HEK293 (cell line): ENCODE data around the gene PDGFA.

Source experiments
- AEBP2 ChIP-seq: fragments of 450-650 bp; formaldehyde crosslinking; IDR thresholded peaks from 2 replicates; pipeline ENCODE4 v1.5.1; 2016; ENCODE audit warnings: missing biosample characterization, missing genetic modification characterization, borderline replicate concordance
- ATF2 ChIP-seq: fragments of 450-650 bp; formaldehyde crosslinking; IDR thresholded peaks from 2 replicates; pipeline ENCODE4 v1.5.1; 2016; ENCODE audit warnings: missing biosample characterization, missing genetic modification characterization, low read depth
- BCL11A ChIP-seq: fragments of 450-650 bp; formaldehyde crosslinking; IDR thresholded peaks from 2 replicates; pipeline ENCODE4 v1.5.1; 2016; ENCODE audit warnings: low read depth, missing biosample characterization, missing genetic modification characterization
- BCL6B ChIP-seq: fragments of 450-650 bp; formaldehyde crosslinking; IDR thresholded peaks from 2 replicates; pipeline ENCODE4 v1.5.1; 2017; ENCODE audit warnings: missing biosample characterization, missing genetic modification characterization
- MYNN ChIP-seq: fragments of 450-650 bp; formaldehyde crosslinking; IDR thresholded peaks from 2 replicates; pipeline ENCODE4 v1.5.1; 2016; ENCODE audit warnings: missing biosample characterization, missing genetic modification characterization, borderline replicate concordance
- PRDM1 ChIP-seq: fragments of 450-650 bp; formaldehyde crosslinking; IDR thresholded peaks from 2 replicates; pipeline ENCODE4; 2016; ENCODE audit warnings: missing biosample characterization, missing genetic modification characterization
- PRDM2 ChIP-seq: fragments of 450-650 bp; formaldehyde crosslinking; IDR thresholded peaks from 2 replicates; pipeline ENCODE4 v1.5.1; 2016; ENCODE audit warnings: missing biosample characterization, missing genetic modification characterization, borderline replicate concordance
- ZBTB48 ChIP-seq: fragments of 450-650 bp; formaldehyde crosslinking; IDR thresholded peaks from 2 replicates; pipeline ENCODE4 v1.5.1; 2016; ENCODE audit warnings: missing biosample characterization, missing genetic modification characterization
- ZNF175 ChIP-seq: fragments of 450-650 bp; formaldehyde crosslinking; IDR thresholded peaks from 2 replicates; pipeline ENCODE4 v1.5.1; 2016; ENCODE audit warnings: missing biosample characterization, missing genetic modification characterization
- ZNF266 ChIP-seq: fragments of 450-650 bp; formaldehyde crosslinking; IDR thresholded peaks from 2 replicates; pipeline ENCODE4 v1.5.1; 2016; ENCODE audit warnings: missing biosample characterization, missing genetic modification characterization, low read depth
- ZNF280D ChIP-seq: fragments of 450-650 bp; formaldehyde crosslinking; IDR thresholded peaks from 2 replicates; pipeline ENCODE4 v1.5.1; 2016; ENCODE audit warnings: missing biosample characterization, missing genetic modification characterization
- ZNF302 ChIP-seq: fragments of 450-650 bp; formaldehyde crosslinking; IDR thresholded peaks from 2 replicates; pipeline ENCODE4 v1.5.1; 2016; ENCODE audit warnings: missing biosample characterization, missing genetic modification characterization, low read depth
- ZNF324 ChIP-seq: fragments of 450-650 bp; formaldehyde crosslinking; IDR thresholded peaks from 2 replicates; pipeline ENCODE4 v1.5.1; 2016; ENCODE audit warnings: missing biosample characterization, missing genetic modification characterization
- ZNF335 ChIP-seq: fragments of 450-650 bp; formaldehyde crosslinking; conservative IDR thresholded peaks from 2 replicates; pipeline ENCODE4 v1.5.1; 2016; ENCODE audit warnings: missing biosample characterization, missing genetic modification characterization
- ZNF510 ChIP-seq: fragments of 450-650 bp; formaldehyde crosslinking; IDR thresholded peaks from 2 replicates; pipeline ENCODE4 v1.5.1; 2018; ENCODE audit warnings: mild to moderate bottlenecking, missing genetic modification characterization, missing biosample characterization; ENCODE audit not compliant: insufficient replicate concordance
- ZNF555 ChIP-seq: fragments of 450-650 bp; formaldehyde crosslinking; conservative IDR thresholded peaks from 2 replicates; pipeline ENCODE4 v1.5.1; 2017; ENCODE audit warnings: missing biosample characterization, mild to moderate bottlenecking, missing genetic modification characterization, inconsistent platforms
- ZNF658 ChIP-seq: fragments of 450-650 bp; formaldehyde crosslinking; IDR thresholded peaks from 2 replicates; pipeline ENCODE4; 2016; ENCODE audit warnings: missing biosample characterization, missing genetic modification characterization
- ZNF664 ChIP-seq: fragments of 450-650 bp; formaldehyde crosslinking; IDR thresholded peaks from 2 replicates; pipeline ENCODE4 v1.5.1; 2016; ENCODE audit warnings: missing biosample characterization, missing genetic modification characterization
- ZNF670 ChIP-seq: fragments of 450-650 bp; formaldehyde crosslinking; IDR thresholded peaks from 2 replicates; pipeline ENCODE4 v1.5.1; 2016; ENCODE audit warnings: missing biosample characterization, missing genetic modification characterization, low read depth
- ZNF704 ChIP-seq: fragments of 450-650 bp; formaldehyde crosslinking; IDR thresholded peaks from 2 replicates; pipeline ENCODE4 v1.5.1; 2016; ENCODE audit warnings: missing biosample characterization, missing genetic modification characterization
- ZNF76 ChIP-seq: fragments of 450-650 bp; formaldehyde crosslinking; IDR thresholded peaks from 2 replicates; pipeline ENCODE4; 2016; ENCODE audit warnings: low read depth, missing biosample characterization, missing genetic modification characterization, borderline replicate concordance

The PDGFA gene

GRCh38 chr7:517774-518629 is 1.6 kb downstream of the PDGFA start (continued):
- TF ChIP-seq ZNF510 (no peak), ZNF280D (tag by site-specific recombination) (no peak), ZNF266 (tag by site-specific recombination) (no peak), AEBP2 (no peak), ZNF555 (tag by site-specific recombination) (no peak), ZBTB48 (tag by site-specific recombination) (no peak), BCL11A (no peak), ZNF670 (tag by site-specific recombination) (no peak), ZNF302 (no peak), ZNF324 (tag by site-specific recombination) (no peak), ZNF76 (tag by site-specific recombination) (no peak), ZNF335 (tag by site-specific recombination) (peak; percentile 36; the same call in 1 of the 2 replicates), PRDM1 (tag by site-specific recombination) (0 out of 2 replicates have a peak, but pooled peaks have one; percentile 25), BCL6B (tag by site-specific recombination) (no peak), PRDM2 (tag by site-specific recombination) (no peak), ATF2 (tag by site-specific recombination) (no peak), MYNN (tag by site-specific recombination) (no peak), ZNF175 (tag by site-specific recombination) (no peak), ZNF664 (tag by site-specific recombination) (no peak), ZNF704 (tag by site-specific recombination) (no peak), ZNF658 (no peak)
